IPS-18c (cell line): ENCODE measurements around the gene NCBP3.

Source experiments
- H3K4me3 ChIP-seq: 2 replicates; pipeline ENCODE4 v1.7.0; 2013; ENCODE audit warnings: low read depth, mild to moderate bottlenecking, low read length, moderate library complexity; ENCODE audit not compliant: insufficient read depth
- H3K9me3 ChIP-seq: one replicate; pipeline ENCODE4 v1.6.1; 2013; ENCODE audit warnings: mild to moderate bottlenecking, low read length, moderate library complexity; ENCODE audit not compliant: control insufficient read depth, insufficient read depth

Gene NCBP3

DNA sequence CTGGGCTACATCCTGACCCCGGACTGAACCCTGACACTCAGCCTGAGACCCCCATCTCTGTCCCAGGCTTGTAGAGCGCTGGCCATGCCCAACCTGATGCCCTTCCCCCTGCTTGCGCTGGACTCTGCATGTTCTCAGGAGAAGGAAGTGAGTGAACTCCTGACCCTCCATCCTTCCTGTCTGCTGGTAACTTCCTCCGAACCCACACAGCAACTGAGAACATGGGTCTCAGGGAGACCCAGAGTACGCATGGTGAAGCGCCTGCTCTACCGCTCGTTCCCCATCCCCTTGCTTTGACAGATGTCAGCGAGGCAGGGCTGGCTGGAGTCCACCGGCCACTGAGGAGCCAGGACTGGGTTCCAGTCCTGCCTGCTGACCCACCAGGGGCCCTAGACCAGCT lies 40.7 kb upstream of the NCBP3 start:
- Histone ChIP-seq H3K9me3 (no peaks in the 10 kb centered on the region), H3K4me3 (no peak overlapping the region)

DNA sequence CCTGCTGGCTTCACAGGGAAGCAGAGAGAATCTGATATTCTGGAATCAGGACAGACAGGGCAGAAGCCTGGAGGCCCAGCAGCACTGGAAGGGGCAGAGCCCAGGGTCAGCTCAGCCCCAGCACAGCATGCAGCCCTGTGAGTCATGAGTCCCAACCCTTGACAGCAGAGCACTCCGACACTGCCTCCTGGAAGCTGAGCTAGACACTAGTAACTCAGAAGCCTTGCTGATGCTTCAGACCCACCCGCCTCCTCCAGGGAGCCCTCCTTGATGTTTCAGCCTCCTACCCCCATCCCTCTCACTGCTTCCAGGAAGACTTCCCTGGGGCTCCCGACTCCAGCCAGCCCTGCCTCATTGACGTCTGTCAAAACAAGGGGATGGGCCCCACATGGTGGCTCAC lies 39.9 kb upstream of the NCBP3 start:
- Histone ChIP-seq H3K9me3 (no peaks in the 10 kb centered on the region), H3K4me3 (no peak overlapping the region)

DNA sequence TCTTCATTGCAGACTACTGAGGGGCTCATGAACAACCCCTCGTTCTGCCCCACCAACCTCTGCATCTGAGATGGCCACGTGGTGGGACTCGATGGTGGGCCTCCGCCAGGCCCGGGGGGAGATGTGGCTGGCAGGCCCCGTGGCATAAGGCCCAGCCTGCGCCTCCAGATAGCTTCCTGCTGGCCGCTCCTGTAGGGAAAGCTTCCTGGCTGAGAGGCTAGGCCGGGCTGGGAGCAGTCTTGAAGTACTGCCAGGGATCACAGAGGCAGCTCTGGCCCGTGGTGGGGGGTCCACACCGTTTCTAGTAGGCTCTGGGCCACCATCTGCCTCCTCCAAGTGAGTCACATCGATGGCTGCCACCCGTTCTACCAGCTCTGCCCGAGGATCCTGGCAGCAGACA lies 39.2 kb upstream of the NCBP3 start:
- no peak overlapping the region for H3K4me3 ChIP-seq

DNA sequence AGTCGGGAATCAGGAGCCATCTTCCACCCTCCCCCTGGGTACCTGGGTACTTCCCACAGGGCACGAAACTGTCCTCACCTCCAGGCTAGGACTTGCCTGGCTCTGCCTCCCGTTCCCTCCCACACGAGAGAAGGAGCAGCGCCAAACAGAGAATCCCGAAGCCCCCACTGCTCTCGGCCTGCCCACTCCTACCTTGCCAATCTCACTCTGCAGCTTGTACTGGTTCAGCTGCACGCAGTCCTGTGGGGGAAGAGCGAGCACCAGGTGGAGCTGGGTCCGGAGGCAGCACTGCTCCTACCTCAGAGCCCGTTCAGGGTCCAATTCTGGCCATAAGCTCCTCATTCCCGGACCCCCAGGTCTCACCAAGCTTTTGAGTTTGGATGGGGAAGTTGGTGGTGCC lies 38.1 kb upstream of the NCBP3 start:
- Histone ChIP-seq H3K4me3 (no peak overlapping the region), H3K9me3 (no peaks in the 10 kb centered on the region)

More for the DNA sequence above, 39.2 kb upstream of the NCBP3 start:
- no peaks in the 10 kb centered on the region for H3K9me3 ChIP-seq

DNA sequence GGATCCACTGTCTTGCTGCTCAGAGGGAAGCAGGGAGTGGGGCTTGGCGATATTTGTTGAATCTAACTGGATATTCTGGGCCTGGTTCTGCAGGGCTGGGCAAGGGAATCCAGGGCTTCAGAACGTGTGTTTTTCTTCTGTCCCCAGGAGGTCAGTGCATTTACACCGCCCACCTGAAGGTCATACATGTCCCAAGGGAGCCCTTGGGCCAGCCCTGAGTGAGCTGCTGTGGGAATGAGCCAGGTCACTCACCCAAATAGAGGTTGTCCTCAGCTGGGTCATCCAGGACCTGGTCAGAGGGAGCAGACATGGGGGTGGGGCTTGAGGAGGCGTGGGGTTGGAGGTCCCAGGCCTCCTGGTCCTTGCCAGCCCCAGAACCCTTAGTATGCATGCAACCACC lies 36.2 kb upstream of the NCBP3 start:
- no peaks in the 10 kb centered on the region for H3K9me3 ChIP-seq
- H3K4me3 ChIP-seq, result no peak overlapping the region

DNA sequence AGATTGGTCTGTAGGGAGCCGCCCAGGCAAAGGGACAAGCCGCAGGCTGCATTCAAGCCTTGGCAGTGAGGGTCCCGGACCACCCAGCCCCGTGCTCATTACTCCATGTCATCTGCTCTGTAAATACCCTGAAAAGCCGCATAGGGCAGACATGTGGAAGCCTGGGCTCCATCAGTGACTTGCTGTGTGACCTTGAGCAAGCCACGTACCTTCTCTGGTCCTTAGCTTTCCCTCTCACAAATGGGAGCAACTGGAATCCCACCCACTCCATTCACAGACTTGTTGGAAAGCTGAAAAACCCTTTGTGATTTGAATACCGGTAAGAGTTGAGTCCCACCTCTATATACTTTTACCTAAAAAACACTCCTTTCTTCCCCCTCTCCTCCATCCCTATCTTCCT lies 34.9 kb upstream of the NCBP3 start:
- Histone ChIP-seq H3K9me3 (no peaks in the 10 kb centered on the region), H3K4me3 (no peak overlapping the region)

DNA sequence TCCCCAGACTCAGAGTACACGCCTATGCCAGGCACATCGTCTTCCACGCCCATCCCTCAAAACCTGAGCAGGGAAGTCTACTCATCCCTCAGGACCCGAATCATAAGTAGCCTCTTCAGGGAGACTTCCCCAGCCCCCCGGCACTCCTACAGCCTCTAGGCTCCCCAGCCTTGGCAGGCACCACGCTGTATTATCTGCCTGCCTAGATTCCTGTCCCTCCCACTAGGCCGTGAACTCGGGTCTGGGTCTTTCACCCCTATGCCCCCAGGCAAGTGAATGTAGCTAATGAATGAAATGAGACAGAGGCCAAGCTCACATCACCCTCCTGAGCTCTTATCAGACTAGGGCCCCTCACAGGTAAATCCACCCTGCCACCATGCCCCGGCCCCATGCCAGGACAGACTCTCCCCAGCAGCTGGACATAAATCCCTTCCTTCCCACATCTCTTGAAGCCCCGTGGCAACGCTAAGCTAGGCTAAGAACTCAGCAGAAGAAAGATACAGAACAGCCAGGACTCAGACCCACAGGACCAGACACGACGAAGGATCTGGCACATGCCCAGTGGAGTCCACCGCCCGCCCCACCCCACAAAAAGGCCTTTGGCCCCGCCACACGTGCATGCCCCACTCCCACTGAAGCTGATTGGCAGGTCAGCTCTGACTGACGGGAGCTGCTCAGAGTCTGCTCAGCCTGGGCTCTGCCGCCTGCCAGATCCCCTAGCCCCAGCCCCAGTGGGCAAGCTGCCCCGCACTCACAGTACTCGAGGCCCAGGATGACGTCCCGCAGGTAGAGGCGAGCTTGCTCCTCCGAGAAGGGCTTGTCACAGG lies 33.8 kb upstream of the NCBP3 start:
- Histone ChIP-seq H3K4me3 (no peak overlapping the region), H3K9me3 (no peaks in the 10 kb centered on the region)

DNA sequence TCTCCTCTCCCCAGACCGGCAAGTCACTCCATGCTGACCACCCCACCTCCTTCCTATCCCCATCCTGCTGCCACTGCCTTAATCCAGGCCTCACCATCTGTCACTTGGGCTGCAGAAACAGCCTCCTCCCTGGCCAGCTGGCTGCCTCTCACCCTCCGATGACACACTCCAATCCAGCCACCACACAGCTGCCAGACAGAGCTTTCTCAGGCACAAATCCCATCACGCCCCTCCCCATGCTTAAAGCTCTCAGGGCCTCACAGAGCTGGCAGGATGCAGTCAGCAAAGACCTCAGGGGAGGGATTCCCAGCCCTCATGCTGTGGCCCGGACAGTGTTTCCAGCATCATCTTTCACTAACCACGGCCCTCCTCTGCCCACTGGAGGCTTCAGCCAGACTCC lies 33.1 kb upstream of the NCBP3 start:
- Histone ChIP-seq H3K4me3 (no peak overlapping the region), H3K9me3 (no peaks in the 10 kb centered on the region)

DNA sequence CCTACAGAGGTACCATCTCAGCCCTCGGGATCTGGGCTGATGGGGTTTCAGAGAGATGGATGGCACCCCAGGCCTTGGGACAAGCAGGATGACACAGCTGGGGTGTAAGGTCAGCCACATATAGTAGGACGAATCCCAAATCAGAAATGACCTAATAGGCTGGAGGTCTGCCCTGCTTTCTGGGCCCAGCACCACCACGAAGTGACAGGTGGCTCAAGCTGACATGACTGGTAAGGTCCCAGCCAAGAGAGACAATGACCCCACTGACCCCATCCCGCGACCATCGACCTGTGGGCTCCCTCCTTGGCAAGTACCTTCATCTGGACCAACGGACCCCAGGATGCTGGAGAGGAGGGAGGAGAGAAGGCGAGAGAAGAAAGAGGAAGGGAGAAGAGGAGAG lies 31.2 kb upstream of the NCBP3 start:
- H3K4me3 ChIP-seq, result no peak overlapping the region
- no peaks in the 10 kb centered on the region for H3K9me3 ChIP-seq

DNA sequence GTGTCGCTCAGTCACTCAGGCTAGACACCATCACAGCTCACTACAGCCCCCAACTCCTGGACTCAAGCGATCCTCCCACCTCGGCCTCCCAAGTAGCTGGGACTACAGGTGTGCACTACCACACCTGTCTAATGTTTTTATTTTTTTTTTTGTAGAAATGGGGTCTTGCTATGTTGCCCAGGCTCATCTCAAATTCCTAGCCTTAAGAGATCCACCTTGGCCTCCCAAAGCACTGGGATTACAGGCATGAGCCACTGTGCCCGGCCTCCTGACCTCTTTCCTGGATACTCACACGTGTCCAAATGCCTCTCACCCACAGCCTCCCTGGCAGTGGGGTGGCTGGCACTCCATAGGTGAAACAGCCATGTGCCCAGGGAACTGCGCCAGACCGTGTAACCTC lies 29.3 kb upstream of the NCBP3 start:
- no peak overlapping the region for H3K4me3 ChIP-seq
- H3K9me3 ChIP-seq, result peaks cover 2% of the 10 kb centered on the region

DNA sequence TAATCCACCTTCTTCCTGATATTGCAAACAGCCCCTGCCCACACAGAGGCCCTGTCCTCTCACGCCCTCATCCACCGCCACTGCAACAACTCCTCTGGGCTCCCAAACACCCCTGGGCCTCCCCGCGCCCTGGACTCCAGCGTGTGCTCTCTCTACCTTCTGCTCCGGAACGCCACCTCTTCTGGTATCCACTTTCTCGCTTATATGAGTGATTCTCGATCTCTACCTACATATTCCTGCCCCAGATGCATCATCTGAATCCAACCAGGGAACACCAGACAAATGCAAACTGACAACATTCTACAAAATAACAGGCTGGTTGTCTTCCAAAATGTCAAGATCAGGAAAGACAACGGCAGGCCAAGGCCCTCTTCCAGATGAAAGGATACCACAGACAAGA lies 27.8 kb upstream of the NCBP3 start:
- Histone ChIP-seq H3K4me3 (no peak overlapping the region), H3K9me3 (peaks cover 2% of the 10 kb centered on the region)

DNA sequence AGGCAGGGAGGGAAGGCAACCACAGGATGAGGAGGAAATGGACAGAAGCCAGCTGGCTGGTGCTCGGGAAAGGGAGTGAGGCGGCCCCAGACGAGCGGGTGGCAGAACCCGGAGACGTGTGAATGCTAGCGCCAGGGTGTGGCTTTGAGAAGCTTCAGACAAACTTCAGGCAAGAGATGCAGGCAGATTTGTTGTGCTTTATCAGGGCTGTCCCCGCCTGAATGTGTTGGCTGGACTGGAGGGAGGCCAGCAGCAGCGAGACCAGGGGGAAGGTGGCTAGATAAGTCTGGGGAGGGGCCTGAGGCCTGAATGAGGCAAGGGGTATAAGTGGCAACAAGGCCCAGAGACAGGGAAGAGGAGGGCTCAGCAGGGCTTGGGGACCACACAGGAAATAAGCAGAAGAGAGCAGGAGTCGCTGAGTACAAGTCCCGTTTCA lies 24.8 kb upstream of the NCBP3 start:
- no peak overlapping the region for H3K4me3 ChIP-seq
- H3K9me3 ChIP-seq, result peaks cover 2% of the 10 kb centered on the region

DNA sequence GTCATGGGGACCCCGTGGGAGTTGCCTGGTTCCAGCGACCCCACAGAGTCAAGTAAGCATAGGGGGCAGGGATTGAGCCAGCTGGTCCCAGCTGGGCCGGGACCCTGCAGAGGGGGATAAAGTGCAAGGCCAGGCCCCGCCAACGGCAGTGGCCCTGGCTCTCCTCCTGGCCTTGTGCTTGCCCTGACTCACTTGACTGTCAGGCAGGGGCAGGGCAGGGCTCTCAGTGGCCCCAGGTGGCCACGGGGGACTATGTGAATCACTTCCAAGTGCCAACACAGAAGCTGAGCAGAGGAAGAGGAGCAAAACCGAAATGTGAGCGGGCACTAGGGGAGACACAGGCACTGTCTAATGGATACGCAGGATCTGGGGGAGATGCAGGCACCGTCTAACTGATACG lies 21.6 kb upstream of the NCBP3 start:
- peaks cover 2% of the 10 kb centered on the region for H3K9me3 ChIP-seq
- no peak overlapping the region for H3K4me3 ChIP-seq

DNA sequence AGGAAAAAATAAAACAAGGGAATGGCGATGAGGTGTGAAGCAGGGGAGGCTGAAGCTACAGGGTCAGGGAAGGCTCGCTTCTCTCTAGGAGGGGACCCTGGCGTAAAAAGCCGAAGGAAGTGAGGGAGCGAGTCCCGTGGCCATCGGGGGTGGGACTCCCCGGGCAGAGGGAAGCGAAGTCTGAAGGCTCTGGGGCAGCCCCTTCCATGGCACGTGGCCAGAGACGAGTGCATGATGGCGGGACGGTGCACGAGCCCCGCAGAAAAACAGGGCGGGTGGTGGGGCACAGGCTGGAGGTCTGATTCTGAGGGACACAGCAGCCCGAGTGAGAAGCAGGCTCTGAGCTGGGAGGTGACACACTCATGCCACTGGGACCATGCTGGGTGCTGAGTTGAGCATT lies 21.1 kb upstream of the NCBP3 start:
- peaks cover 2% of the 10 kb centered on the region for H3K9me3 ChIP-seq
- no peak overlapping the region for H3K4me3 ChIP-seq

DNA sequence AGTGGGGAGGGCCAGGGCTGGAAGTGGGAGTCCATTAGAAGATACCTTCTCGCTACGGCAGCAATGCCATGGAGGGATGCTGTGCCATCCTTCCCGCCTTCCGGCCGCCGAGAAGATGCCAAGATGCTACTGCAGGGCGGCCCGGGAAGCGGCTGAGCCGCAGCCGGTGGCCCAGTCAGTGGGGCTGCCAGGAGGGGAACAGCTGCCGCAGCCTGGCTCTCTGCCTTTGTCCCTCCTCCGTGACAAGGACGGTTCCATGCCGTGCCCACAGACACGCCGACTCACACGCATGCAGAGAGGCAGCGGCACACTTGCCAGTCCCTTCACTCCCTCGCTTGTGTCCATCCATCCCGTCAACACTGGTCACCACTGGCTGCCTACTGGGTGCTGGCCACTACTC lies 20.2 kb upstream of the NCBP3 start:
- Histone ChIP-seq H3K4me3 (no peak overlapping the region), H3K9me3 (no peaks in the 10 kb centered on the region)

DNA sequence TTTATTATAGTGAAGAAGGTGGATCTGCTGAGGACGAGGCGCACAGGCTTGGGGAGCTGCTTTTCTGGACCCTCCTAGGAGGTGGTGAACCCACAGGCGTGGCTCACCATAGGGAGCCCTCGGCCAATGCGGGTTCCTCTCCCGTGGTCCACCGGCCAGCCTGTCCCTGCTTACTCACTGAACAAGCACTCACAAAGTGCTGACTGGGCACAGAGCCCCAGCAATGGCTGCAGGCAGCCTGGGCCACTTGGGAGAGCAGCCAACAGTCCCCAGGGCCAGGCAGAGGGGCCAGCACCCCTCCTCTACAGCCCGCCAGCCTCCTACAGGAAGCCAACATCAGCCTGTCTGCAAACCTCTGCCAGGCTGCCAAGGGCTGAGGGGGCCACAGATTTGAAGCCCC lies 19.1 kb upstream of the NCBP3 start:
- Histone ChIP-seq H3K9me3 (no peaks in the 10 kb centered on the region), H3K4me3 (no peak overlapping the region)

DNA sequence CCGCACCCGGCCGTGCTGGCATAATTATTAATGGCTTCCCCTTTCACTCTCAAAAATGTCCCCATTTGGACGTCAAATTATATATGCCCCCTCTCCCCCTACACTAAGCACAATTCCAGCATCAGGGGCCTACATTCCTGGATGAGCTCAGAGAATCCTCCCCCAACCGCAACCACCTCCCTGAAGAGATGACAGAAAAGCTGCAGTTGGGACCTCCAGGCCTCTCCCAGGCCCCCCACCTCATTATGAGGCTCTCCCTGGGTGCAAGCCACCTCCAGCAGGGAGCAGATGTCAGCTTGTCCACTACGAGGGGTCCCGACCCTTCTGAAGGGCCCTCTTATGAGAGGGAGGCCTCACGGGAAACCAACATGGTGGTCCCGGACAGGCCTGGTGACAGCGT lies 18.5 kb upstream of the NCBP3 start:
- Histone ChIP-seq H3K4me3 (no peak overlapping the region), H3K9me3 (no peaks in the 10 kb centered on the region)

DNA sequence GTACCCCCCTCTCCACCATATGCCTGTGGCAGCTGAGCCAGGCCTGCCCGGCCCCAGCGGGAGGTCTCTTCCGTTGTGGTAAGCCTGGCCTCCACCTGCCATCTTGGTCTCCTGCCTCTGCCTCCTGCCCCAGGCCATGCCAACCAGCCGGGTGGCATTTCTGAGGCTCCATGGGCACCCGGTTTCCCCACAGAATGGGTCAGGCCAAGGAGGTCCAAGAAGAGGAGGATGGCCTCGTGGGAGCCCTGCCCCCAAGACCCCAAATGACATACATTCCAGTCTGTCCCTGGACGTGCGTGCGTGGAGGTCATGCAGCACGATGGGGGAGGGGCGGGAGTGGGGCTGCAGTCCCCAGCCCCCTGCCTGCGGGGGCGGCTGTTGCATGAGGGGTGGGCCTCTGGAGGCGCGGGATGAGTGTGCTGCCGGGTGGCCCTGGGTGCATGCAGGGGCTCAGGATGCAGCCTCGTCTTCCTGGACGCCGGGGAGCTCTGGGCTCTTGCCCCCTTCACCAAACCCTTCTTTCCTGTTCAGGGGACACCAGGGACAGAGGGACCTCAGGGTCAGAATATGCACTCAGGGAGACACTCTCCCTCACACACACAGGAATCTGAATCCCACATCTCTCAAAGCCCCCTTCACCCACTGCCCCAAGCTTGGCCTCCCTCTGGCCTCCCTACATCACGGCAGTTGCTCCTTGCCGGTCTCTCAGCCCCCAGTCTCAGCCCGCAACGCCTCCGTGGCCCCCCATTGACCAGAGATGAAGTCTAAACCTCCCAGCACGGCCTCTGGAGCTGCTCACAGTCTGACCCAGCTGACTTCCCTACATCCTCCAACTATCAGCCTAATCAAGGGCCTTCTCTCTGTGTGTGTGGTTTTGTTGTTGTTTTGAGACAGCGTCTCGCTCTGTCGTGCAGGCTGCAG lies 16.0 kb upstream of the NCBP3 start:
- Histone ChIP-seq H3K4me3 (no peak overlapping the region), H3K9me3 (no peaks in the 10 kb centered on the region)
